ENCODE measurements around the gene PRL.

The PRL gene

DNA sequence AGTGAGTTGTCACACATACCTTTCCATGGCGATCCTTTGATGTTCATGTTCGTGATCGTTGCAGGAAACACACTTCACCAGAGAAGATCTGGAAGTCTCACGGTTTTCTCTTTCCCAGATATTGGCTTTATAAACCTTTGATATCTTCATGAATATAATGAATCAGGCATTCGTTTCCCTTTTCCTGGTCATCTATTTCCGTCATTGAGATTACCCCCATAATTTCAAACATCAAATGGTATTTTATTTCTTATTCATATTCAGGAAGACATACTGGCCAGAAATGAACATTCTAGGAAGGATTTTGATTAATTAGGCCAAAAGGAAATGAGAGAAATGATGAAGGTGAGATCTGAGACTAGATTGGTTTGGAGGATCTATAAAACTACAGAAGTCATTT is at the start of gene PRL:
Gene PRL (minus strand): TSS at position 101 of the 400 bp plus-strand sequence. CDS start 54 bp downstream, at position 47.
- ATAC-seq (ENCODE audit: low read depth), result no peak
- TF ChIP-seq, protein P1, sequence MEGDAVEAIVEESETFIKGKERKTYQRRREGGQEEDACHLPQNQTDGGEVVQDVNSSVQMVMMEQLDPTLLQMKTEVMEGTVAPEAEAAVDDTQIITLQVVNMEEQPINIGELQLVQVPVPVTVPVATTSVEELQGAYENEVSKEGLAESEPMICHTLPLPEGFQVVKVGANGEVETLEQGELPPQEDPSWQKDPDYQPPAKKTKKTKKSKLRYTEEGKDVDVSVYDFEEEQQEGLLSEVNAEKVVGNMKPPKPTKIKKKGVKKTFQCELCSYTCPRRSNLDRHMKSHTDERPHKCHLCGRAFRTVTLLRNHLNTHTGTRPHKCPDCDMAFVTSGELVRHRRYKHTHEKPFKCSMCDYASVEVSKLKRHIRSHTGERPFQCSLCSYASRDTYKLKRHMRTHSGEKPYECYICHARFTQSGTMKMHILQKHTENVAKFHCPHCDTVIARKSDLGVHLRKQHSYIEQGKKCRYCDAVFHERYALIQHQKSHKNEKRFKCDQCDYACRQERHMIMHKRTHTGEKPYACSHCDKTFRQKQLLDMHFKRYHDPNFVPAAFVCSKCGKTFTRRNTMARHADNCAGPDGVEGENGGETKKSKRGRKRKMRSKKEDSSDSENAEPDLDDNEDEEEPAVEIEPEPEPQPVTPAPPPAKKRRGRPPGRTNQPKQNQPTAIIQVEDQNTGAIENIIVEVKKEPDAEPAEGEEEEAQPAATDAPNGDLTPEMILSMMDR (IDR thresholded peaks at IDR 0.05; ENCODE audit: poor library complexity, severe bottlenecking), result no peak
- no peak within 1 kb of the TSS for H3K27ac ChIP-seq (ENCODE audit: poor library complexity, severe bottlenecking)

DNA sequence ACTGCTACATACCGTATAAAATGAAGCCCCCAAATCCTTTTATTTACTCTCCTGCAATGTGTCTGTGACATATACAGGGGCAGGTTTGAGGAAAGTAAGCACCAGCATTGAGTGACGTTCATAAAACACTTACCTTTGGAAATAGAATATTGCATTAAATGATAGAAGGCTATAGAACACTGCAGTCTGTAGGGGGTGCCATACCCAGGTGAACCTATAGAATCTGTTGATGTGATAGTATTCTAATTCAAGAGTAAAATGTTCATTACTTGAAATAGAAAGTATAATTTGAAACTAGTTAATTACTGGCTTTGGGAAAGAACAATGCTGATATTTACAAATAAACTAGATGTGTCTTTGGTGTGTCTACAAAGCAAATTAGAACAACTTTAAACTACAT is 47.0 kb upstream of the PRL start:
- ATAC-seq (ENCODE audit: low read depth) (no peak), DNase-seq (ENCODE audit: low spot score) (no peak)
- H3K27me3 ChIP-seq (ENCODE audit: insufficient read depth, poor library complexity, severe bottlenecking), result no peaks in the 10 kb centered on the region
- TF ChIP-seq, protein P1 (IDR thresholded peaks at IDR 0.05; ENCODE audit: poor library complexity, severe bottlenecking), result peak; percentile 28
- no peak overlapping the region for H3K4me3 ChIP-seq (ENCODE audit: severe bottlenecking)
- no peaks in the 10 kb centered on the region for H3K4me1 ChIP-seq (ENCODE audit: insufficient read depth, poor library complexity, severe bottlenecking)
- H3K36me3 ChIP-seq (ENCODE audit: low read depth), result no peaks in the 10 kb centered on the region
- no peaks in the 10 kb centered on the region for H3K9me3 ChIP-seq (ENCODE audit: severe bottlenecking)
- H3K27ac ChIP-seq (ENCODE audit: poor library complexity, severe bottlenecking), result no peak overlapping the region

More for the DNA sequence above, at the start of gene PRL:
- Histone ChIP-seq H3K4me1 (ENCODE audit: insufficient read depth, poor library complexity, severe bottlenecking) (no peaks in the 10 kb centered on the region), H3K36me3 (ENCODE audit: low read depth) (no peaks in the 10 kb centered on the region), H3K4me3 (ENCODE audit: severe bottlenecking) (no peak within 1 kb of the TSS), H3K27me3 (ENCODE audit: insufficient read depth, poor library complexity, severe bottlenecking) (no peaks in the 10 kb centered on the region), H3K9me3 (ENCODE audit: severe bottlenecking) (no peaks in the 10 kb centered on the region)
- no peak for DNase-seq (ENCODE audit: low spot score)

DNA sequence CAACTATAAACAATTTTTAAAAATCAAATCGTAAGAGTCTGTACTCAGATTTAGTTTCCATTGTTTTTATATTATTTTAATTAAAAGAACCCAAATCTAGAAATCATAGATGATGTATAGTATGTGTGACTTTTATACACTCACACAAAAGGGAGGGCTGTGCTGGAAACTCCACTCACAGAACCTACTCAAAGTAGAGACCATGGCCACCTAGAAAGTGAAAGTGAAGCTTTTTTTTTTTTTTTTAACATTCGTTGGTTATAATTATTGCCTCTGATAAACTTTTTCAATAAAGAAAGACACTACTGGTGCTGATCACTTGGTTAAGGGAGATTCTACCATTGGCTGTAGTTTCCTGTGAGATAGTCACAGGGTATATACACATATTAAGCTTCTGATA is 37.9 kb upstream of the PRL start:
- Histone ChIP-seq H3K4me1 (ENCODE audit: insufficient read depth, poor library complexity, severe bottlenecking) (no peaks in the 10 kb centered on the region), H3K9me3 (ENCODE audit: severe bottlenecking) (no peaks in the 10 kb centered on the region), H3K4me3 (ENCODE audit: severe bottlenecking) (no peak overlapping the region), H3K36me3 (ENCODE audit: low read depth) (no peaks in the 10 kb centered on the region), H3K27me3 (ENCODE audit: insufficient read depth, poor library complexity, severe bottlenecking) (no peaks in the 10 kb centered on the region), H3K27ac (ENCODE audit: poor library complexity, severe bottlenecking) (no peak overlapping the region)
- DNase-seq (ENCODE audit: low spot score) (no peak), ATAC-seq (ENCODE audit: low read depth) (no peak)
- TF ChIP-seq, protein P1 (IDR thresholded peaks at IDR 0.05; ENCODE audit: poor library complexity, severe bottlenecking), result no peak

DNA sequence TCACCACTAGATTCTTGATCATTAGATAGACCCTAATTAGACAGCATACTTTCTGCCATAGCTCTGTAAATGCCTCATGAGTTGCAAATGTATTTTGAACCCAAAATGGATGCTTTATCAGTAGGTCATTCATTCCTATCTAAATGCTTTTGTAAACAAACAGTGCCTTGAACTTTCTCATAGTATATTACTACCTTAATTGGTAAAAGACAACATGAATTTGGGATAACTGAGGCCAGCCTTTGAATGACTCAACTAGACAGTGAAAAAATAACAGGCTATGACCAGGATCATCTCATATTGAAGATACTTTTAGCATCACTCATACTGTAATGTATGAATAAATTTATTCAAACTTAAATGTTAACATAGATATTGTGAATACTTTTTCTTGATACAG is 37.0 kb upstream of the PRL start:
- TF ChIP-seq, protein P1 (IDR thresholded peaks at IDR 0.05; ENCODE audit: poor library complexity, severe bottlenecking), result no peak

DNA sequence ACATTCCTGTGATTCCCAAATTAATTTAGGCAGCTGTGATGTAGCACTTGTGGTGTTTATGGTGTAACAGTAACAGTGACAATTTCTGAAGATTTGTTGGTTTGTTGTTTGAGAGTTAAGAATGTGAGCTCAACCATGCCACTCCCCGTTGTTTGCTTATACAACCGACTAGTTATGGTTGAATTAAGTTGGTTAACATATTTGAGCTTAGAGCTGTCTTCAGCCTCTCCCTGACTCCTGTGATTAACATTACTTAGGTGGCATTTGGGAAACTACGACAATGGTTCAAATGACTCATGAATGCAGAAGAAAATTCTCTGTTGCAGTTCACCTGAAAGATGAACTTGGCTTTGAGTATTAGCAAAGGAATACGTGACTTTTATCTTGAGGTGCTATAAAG is 35.9 kb upstream of the PRL start:
- Histone ChIP-seq H3K4me1 (ENCODE audit: insufficient read depth, poor library complexity, severe bottlenecking) (no peaks in the 10 kb centered on the region), H3K27me3 (ENCODE audit: insufficient read depth, poor library complexity, severe bottlenecking) (no peaks in the 10 kb centered on the region), H3K36me3 (ENCODE audit: low read depth) (no peaks in the 10 kb centered on the region), H3K4me3 (ENCODE audit: severe bottlenecking) (no peak overlapping the region), H3K9me3 (ENCODE audit: severe bottlenecking) (no peaks in the 10 kb centered on the region), H3K27ac (ENCODE audit: poor library complexity, severe bottlenecking) (no peak overlapping the region)
- ATAC-seq (ENCODE audit: low read depth) (no peak), DNase-seq (ENCODE audit: low spot score) (no peak)
- TF ChIP-seq, protein P1 (IDR thresholded peaks at IDR 0.05; ENCODE audit: poor library complexity, severe bottlenecking), result no peak

More for the DNA sequence above, 37.0 kb upstream of the PRL start:
- Histone ChIP-seq H3K27ac (ENCODE audit: poor library complexity, severe bottlenecking) (no peak overlapping the region), H3K4me3 (ENCODE audit: severe bottlenecking) (no peak overlapping the region), H3K27me3 (ENCODE audit: insufficient read depth, poor library complexity, severe bottlenecking) (no peaks in the 10 kb centered on the region), H3K4me1 (ENCODE audit: insufficient read depth, poor library complexity, severe bottlenecking) (no peaks in the 10 kb centered on the region), H3K9me3 (ENCODE audit: severe bottlenecking) (no peaks in the 10 kb centered on the region), H3K36me3 (ENCODE audit: low read depth) (no peaks in the 10 kb centered on the region)
- ATAC-seq (ENCODE audit: low read depth) (no peak), DNase-seq (ENCODE audit: low spot score) (no peak)
